GM12878 (cell line): ENCODE results near the gene IFITM5. TPM values are rescaled to one million over a fixed set of nuclear protein-coding genes. Genes with fewer than 3 reads are reported as not detected.

Source experiments
- ATAC-seq: fragments of 200-7000 bp; cut with Tn5 transposase; 3 replicates; pipeline ENCODE4 v1.9.1; 2020; ENCODE audit warnings: mild to moderate bottlenecking, moderate library complexity
- BruUV-seq: library from RNA; stranded (reverse); fragments of 400-500 nt; replicated peaks from 2 replicates; lab custom pipeline; 2021; lab: Mats Ljungman, UMichigan
- CTCF ChIA-PET: fragments of 300-600 bp; sonication (Branson Sonifier 250); formaldehyde crosslinking; extraction: SDS; loops from one replicate; lab custom pipeline; 2021; ENCODE audit warnings: inconsistent platforms; lab: Yijun Ruan, JAX
- POLR2A ChIA-PET: fragments of 350-600 bp; formaldehyde crosslinking; extraction: SDS; loops from one replicate; lab custom pipeline; 2021; ENCODE audit warnings: inconsistent platforms; lab: Charles Lee
- RAD21 ChIA-PET: fragments of 300-600 bp; sonication (Branson Sonifier 250); formaldehyde crosslinking; loops from one replicate; lab custom pipeline; 2023; ENCODE audit warnings: antibody characterized with exemption; ENCODE audit not compliant: unreplicated experiment; lab: Charles Lee
- SMC1A ChIA-PET: fragments of 300-600 bp; sonication (Branson Sonifier 250); formaldehyde crosslinking; loops from one replicate; lab custom pipeline; 2023; ENCODE audit not compliant: unreplicated experiment, uncharacterized antibody; lab: Charles Lee
- DNase-seq: peaks from one replicate; pipeline ENCODE4 v3.0.0-alpha.2; 2011; ENCODE audit warnings: low read depth, low spot score
- FAIRE-seq: peaks from 3 replicates; lab custom pipeline; 2011; peaks lifted over from hg19 to GRCh38; lab: Jason Lieb, UNC
- H2AFZ ChIP-seq: 2 replicates; pipeline ENCODE4 v1.6.0; 2011; ENCODE audit warnings: low read depth, low read length, control low read depth; ENCODE audit not compliant: control insufficient read depth
- H3K27ac ChIP-seq: 2 replicates; pipeline ENCODE4 v1.5.1; 2011; ENCODE audit warnings: control low read depth; ENCODE audit not compliant: control insufficient read depth, insufficient read depth
- H3K27me3 ChIP-seq, 2 experiments: replicated peaks in 1 of 2; 2 replicates each; pipeline versions ENCODE4 v1.6.0 to v1.6.1; 2011; ENCODE audit warnings: low read length in 1 of 2; ENCODE audit not compliant: control insufficient read depth in 2 of 2, insufficient read depth in 2 of 2
- H3K36me3 ChIP-seq, 2 experiments: 2 replicates each; pipeline ENCODE4 v1.5.1; 2011; ENCODE audit warnings: low read length in 1 of 2; ENCODE audit not compliant: control insufficient read depth in 2 of 2, insufficient read depth in 2 of 2
- H3K4me1 ChIP-seq: 2 replicates; pipeline ENCODE4 v1.6.1; 2011; ENCODE audit warnings: mild to moderate bottlenecking, low read length, moderate library complexity, mixed read lengths; ENCODE audit not compliant: control insufficient read depth, insufficient read depth
- H3K4me2 ChIP-seq: 2 replicates; pipeline ENCODE4 v1.6.0; 2011; ENCODE audit warnings: control low read depth; ENCODE audit not compliant: control insufficient read depth, insufficient read depth
- H3K4me3 ChIP-seq: fragments of 200-600 bp; sonication (generic); 2 replicates; pipeline ENCODE4 v1.5.1; 2016
- H3K79me2 ChIP-seq: 2 replicates; pipeline ENCODE4 v1.6.0; 2011; ENCODE audit warnings: low read length; ENCODE audit not compliant: control insufficient read depth, insufficient read depth
- H3K9ac ChIP-seq: 2 replicates; pipeline ENCODE4 v1.8.0; 2011; ENCODE audit warnings: low read length, control low read depth, mixed read lengths; ENCODE audit not compliant: control insufficient read depth, insufficient read depth
- H3K9me3 ChIP-seq: replicated peaks from 3 replicates; pipeline ENCODE4 v1.5.1; 2011; ENCODE audit warnings: mild to moderate bottlenecking, low read length; ENCODE audit not compliant: control insufficient read depth, insufficient read depth
- H4K20me1 ChIP-seq: 2 replicates; pipeline ENCODE4 v1.6.0; 2011; ENCODE audit not compliant: control insufficient read depth, insufficient read depth
- CHD1 ChIP-seq: IDR thresholded peaks from 2 replicates; pipeline ENCODE4 v1.6.1; 2012; ENCODE audit warnings: low read depth, low read length, improper control_type of control experiment
- FOXK2 ChIP-seq: fragments of 450-650 bp; IDR thresholded peaks from 2 replicates; pipeline ENCODE4 v1.6.1; 2017; ENCODE audit warnings: mild to moderate bottlenecking, moderate library complexity
- GATAD2B ChIP-seq: fragments of 450-650 bp; conservative IDR thresholded peaks from 2 replicates; pipeline ENCODE4 v1.6.1; 2017; ENCODE audit warnings: low read depth, mild to moderate bottlenecking, moderate library complexity
- RCOR1 ChIP-seq: conservative IDR thresholded peaks from 2 replicates; pipeline ENCODE4 v1.6.1; 2012; ENCODE audit warnings: low read depth, low read length, improper control_type of control experiment
- SP1 ChIP-seq: IDR thresholded peaks from one replicate; pipeline ENCODE4 v1.6.1; 2011; ENCODE audit warnings: low read depth, low read length
- SREBF1 ChIP-seq: IDR thresholded peaks from 2 replicates; pipeline ENCODE4 v1.6.1; 2012; ENCODE audit warnings: mild to moderate bottlenecking, low read length
- SRF ChIP-seq, 2 experiments: IDR thresholded peaks; 2 replicates each; pipeline ENCODE4 v1.6.1; 2011; ENCODE audit warnings: low read depth in 2 of 2, low read length in 2 of 2, mild to moderate bottlenecking in 1 of 2, moderate library complexity in 1 of 2
- SUPT20H ChIP-seq: IDR thresholded peaks from 2 replicates; pipeline ENCODE4 v1.6.1; 2011; ENCODE audit warnings: low read depth, mild to moderate bottlenecking, low read length, moderate library complexity, borderline replicate concordance; ENCODE audit not compliant: control insufficient read depth
- TAF1 ChIP-seq: IDR thresholded peaks from 2 replicates; pipeline ENCODE4 v1.6.1; 2011; ENCODE audit warnings: mild to moderate bottlenecking, low read depth, low read length, borderline replicate concordance
- YY1 ChIP-seq: IDR thresholded peaks from 2 replicates; pipeline ENCODE4 v1.6.1; 2011; ENCODE audit warnings: low read depth, mild to moderate bottlenecking, low read length
- ZZZ3 ChIP-seq: IDR thresholded peaks from 2 replicates; pipeline ENCODE4 v1.6.1; 2011; ENCODE audit warnings: low read depth; ENCODE audit not compliant: control insufficient read depth, insufficient read length
- WGBS: methylation state at CpG from one replicate; pipeline ENCODE4 v1.1.6; 2016; ENCODE audit warnings: low lambda C conversion rate; ENCODE audit not compliant: insufficient replicate concordance, insufficient coverage; ENCODE audit errors: missing lambda C conversion rate; 5-methylcytosine and 5-hydroxymethylcytosine counted together
- in situ Hi-C: fragments of 300-500 bp; cut with MboI; formaldehyde crosslinking; loops from 9 replicates; pipeline ENCODE4 v1.14.3; 2018; ENCODE audit warnings: mixed read lengths
- intact Hi-C: fragments of 100-400 bp; cut with micrococcal nuclease; formaldehyde crosslinking; loops from one replicate; pipeline ENCODE4 v1.14.2; 2022; ENCODE audit not compliant: unreplicated experiment
- polyA plus RNA-seq, 11 experiments: library from polyadenylated mRNA; depleted of rRNA in 4 of 11; unstranded in 6 of 11; stranded (reverse) in 5 of 11; fragments of >200 nt; fragmentation: Nextera tagmentation in 4 of 11; fragmentation: Illumina TruSeq in 1 of 11; extraction: Ambion mirVana in 4 of 11; extraction: Trizol in 1 of 11; gene quantifications; 1 replicate in 1 of 11; 2 replicates in 10 of 11; pipeline versions ENCODE4 v1.2.1 to v1.2.3, GENCODE V29; 2011 to 2016; ENCODE audit warnings: inconsistent platforms in 2 of 11, missing spikeins in 2 of 11, low read depth in 1 of 11
- total RNA-seq, 4 experiments: library from RNA; depleted of rRNA in 3 of 4; stranded (reverse); fragments of >200 nt in 3 of 4; fragmentation: Illumina TruSeq in 1 of 4; extraction: Trizol in 1 of 4; gene quantifications; 2 replicates each; pipeline versions ENCODE4 v1.2.1 to v1.2.3, GENCODE V29; 2013 to 2021
- TF ChIP-seq, protein P1 (sequence below): fragments of 450-650 bp; IDR thresholded peaks from 2 replicates; pipeline ENCODE4 v1.6.1; 2017; ENCODE audit warnings: antibody characterized with exemption, mild to moderate bottlenecking, moderate library complexity
- TF ChIP-seq, protein P2 (sequence below): IDR thresholded peaks from 2 replicates; pipeline ENCODE4 v1.6.1; 2011; ENCODE audit warnings: mild to moderate bottlenecking, low read depth, low read length, moderate library complexity; ENCODE audit not compliant: insufficient replicate concordance

The IFITM5 gene
- total and polyA plus RNA-seq, 10 of the 15 experiments (the other 5 are each of a cell fraction or from before 2014, with no cell fraction given) = not detected

DNA sequence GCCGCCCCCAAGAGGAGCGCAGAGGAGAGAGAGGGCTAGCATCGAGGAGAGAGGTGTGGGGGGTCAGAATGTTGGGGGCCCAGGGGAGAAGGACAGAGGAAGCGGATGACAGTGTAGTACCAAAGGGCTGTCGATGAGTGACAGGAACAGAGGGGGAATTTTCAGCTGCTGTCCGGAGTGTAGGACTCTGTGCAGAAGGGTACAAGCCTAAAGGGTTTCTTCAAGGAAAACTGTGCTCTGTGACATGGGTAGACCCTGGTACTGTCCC, 26.5 kb downstream of the IFITM5 start:
- ChIA-PET POLR2A (interaction anchor here (0.7 kb wide), 1 partner anchor 65 kb away, joined by 6 read pairs; no protein-coding TSS in a partner anchor), RAD21 (no interaction called here), SMC1A (no interaction called here), CTCF (no interaction called here)
- Histone ChIP-seq H3K27me3 (no peaks in the 10 kb centered on the region; a peak in 2 of 4 replicates), H3K4me1 (peaks cover 13% of the 10 kb centered on the region), H3K36me3 (no peaks in the 10 kb centered on the region), H2AFZ (no peak overlapping the region), H3K9ac (no peak overlapping the region), H3K27ac (no peak overlapping the region), H3K4me3 (no peak overlapping the region), H4K20me1 (no peaks in the 10 kb centered on the region), H3K9me3 (no peaks in the 10 kb centered on the region; the same call in 2 of the 3 replicates), H3K79me2 (peaks cover 3% of the 10 kb centered on the region), H3K4me2 (no peak overlapping the region)
- intact Hi-C loops (no loop called here), in situ Hi-C loops (no loop called here)
- TF ChIP-seq RCOR1 (no peak), SP1 (no peak), SREBF1 (no peak), SRF (IDR thresholded peaks at IDR 0.05; ENCODE audit: low read depth in 2 of 2, low read length in 2 of 2) (no peak), ZZZ3 (no peak)
- FAIRE-seq (no peak), ATAC-seq (no peak), DNase-seq (no peak)
- WGBS = 93% methylated on average over 6 of the region's 6 CpGs
- BruUV-seq = no TSS peak

DNA sequence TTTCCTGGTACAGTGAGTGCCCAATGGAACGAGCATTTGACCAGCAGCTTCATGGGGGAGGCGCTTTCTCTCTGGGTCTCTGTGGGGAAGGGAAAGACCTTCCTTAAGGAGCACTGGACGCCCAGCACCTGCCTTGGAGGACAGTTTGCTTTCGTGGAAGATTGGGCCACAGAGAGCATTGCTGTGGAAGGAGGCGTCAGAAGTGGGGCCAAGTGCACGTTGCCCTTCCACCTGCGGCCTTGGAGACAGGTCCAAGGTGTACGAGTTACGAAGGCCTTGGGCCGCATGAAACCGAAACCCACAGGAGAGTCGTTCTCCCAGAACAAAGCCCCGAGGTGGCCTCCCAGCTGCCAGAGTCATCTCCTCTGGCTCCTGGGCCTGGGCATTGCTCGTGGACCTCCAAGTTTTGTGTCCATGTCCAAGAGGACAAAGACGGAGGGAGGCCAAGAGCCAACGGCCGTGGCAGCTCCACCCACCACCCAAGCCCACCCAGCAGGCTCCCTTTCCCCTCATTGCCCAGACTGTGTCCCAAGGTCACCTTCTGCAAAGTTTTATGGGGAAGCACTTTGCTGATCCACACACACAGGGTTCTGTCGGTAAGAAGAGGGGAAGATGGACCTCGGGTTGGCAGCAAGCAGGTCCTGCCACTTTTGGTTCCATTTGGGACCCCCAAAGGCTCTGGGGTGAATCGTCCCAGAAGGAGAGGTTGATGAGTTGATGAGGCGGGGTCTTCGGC, 27.0 kb downstream of the IFITM5 start:
- FAIRE-seq = no peak
- in situ Hi-C loops (no loop called here), intact Hi-C loops (no loop called here)
- Histone ChIP-seq H3K36me3 (no peaks in the 10 kb centered on the region), H3K4me3 (no peak overlapping the region), H3K9ac (no peak overlapping the region), H3K79me2 (peaks cover 7% of the 10 kb centered on the region), H2AFZ (no peak overlapping the region), H3K27ac (no peak overlapping the region), H3K4me2 (no peak overlapping the region), H3K4me1 (peaks cover 14% of the 10 kb centered on the region), H3K9me3 (no peaks in the 10 kb centered on the region; the same call in 2 of the 3 replicates), H3K27me3 (no peaks in the 10 kb centered on the region), H4K20me1 (no peaks in the 10 kb centered on the region)
- no peak for ATAC-seq
- ChIA-PET SMC1A (interaction anchor here (1.0 kb wide), 1 partner anchor 17 kb away, joined by 3 read pairs; the partner anchor contains the start of gene PGGHG), CTCF (interaction anchor here (0.6 to 1.0 kb wide), 3 partner anchors 9 to 82 kb away, joined by 3 read pairs; no protein-coding TSS in a partner anchor), RAD21 (no interaction called here), POLR2A (interaction anchor here (1.2 kb wide), 1 partner anchor 15 kb away, joined by 3 read pairs; no protein-coding TSS in a partner anchor)
- DNase-seq = no peak
- BruUV-seq = no TSS peak
- WGBS = 79% methylated on average over 20 of the region's 22 CpGs
- TF ChIP-seq YY1 (no peak), SP1 (no peak), GATAD2B (no peak), TAF1 (no peak), SUPT20H (no peak), CHD1 (no peak), FOXK2 (no peak)
- TF ChIP-seq, protein P1, sequence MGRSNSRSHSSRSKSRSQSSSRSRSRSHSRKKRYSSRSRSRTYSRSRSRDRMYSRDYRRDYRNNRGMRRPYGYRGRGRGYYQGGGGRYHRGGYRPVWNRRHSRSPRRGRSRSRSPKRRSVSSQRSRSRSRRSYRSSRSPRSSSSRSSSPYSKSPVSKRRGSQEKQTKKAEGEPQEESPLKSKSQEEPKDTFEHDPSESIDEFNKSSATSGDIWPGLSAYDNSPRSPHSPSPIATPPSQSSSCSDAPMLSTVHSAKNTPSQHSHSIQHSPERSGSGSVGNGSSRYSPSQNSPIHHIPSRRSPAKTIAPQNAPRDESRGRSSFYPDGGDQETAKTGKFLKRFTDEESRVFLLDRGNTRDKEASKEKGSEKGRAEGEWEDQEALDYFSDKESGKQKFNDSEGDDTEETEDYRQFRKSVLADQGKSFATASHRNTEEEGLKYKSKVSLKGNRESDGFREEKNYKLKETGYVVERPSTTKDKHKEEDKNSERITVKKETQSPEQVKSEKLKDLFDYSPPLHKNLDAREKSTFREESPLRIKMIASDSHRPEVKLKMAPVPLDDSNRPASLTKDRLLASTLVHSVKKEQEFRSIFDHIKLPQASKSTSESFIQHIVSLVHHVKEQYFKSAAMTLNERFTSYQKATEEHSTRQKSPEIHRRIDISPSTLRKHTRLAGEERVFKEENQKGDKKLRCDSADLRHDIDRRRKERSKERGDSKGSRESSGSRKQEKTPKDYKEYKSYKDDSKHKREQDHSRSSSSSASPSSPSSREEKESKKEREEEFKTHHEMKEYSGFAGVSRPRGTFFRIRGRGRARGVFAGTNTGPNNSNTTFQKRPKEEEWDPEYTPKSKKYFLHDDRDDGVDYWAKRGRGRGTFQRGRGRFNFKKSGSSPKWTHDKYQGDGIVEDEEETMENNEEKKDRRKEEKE = no peak
- TF ChIP-seq, protein P2, sequence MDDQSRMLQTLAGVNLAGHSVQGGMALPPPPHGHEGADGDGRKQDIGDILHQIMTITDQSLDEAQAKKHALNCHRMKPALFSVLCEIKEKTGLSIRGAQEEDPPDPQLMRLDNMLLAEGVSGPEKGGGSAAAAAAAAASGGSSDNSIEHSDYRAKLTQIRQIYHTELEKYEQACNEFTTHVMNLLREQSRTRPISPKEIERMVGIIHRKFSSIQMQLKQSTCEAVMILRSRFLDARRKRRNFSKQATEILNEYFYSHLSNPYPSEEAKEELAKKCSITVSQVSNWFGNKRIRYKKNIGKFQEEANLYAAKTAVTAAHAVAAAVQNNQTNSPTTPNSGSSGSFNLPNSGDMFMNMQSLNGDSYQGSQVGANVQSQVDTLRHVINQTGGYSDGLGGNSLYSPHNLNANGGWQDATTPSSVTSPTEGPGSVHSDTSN = no peak
